Gastrocnemius medialis (tissue), 4 donors: ENCODE results near the gene DUSP18. TPM values are rescaled to one million over a fixed set of nuclear protein-coding genes. Genes with fewer than 3 reads are reported as not detected.
A peak's percentile ranks its signal among the peaks of the same experiment; 100 is the strongest.

Source experiments
- ATAC-seq, 2 donors: fragments of 150-250 bp; one replicate each; pipeline ENCODE4 v1.9.1; 2016
- DNase-seq, 2 donors: peaks; one replicate each; pipeline ENCODE4 v3.0.0-alpha.2; 2019
- H3K27ac ChIP-seq, 4 donors: fragments of 200-600 bp; sonication (generic); 1 replicate in 1 of 4; 2 replicates in 3 of 4; pipeline ENCODE4 v1.5.1; 2016 to 2018; ENCODE audit warnings: mild to moderate bottlenecking in 2 of 4, moderate library complexity in 1 of 4
- H3K27me3 ChIP-seq, 3 donors: fragments of 200-600 bp; sonication (generic) in 2 of 3; 1 replicate in 1 of 3; 2 replicates in 2 of 3; pipeline versions ENCODE4 v1.5.1 to v1.6.0; 2016 to 2019; ENCODE audit warnings: mild to moderate bottlenecking in 1 of 3, moderate library complexity in 1 of 3
- H3K36me3 ChIP-seq, 2 donors: fragments of 200-600 bp; sonication (generic) in 1 of 2; one replicate each; pipeline ENCODE4 v1.5.1; 2017 to 2018
- H3K4me1 ChIP-seq, 2 donors: fragments of 200-600 bp; sonication (generic) in 1 of 2; one replicate each; pipeline ENCODE4 v1.5.1; 2016 to 2017; ENCODE audit warnings: mild to moderate bottlenecking in 2 of 2
- H3K4me3 ChIP-seq, 4 donors: fragments of 200-600 bp; sonication (generic) in 3 of 4; 1 replicate in 1 of 4; 2 replicates in 3 of 4; pipeline ENCODE4 v1.5.1; 2016 to 2019; ENCODE audit warnings: mild to moderate bottlenecking in 2 of 4
- H3K9me3 ChIP-seq, 3 donors: fragments of 200-600 bp; sonication (generic) in 2 of 3; 1 replicate in 1 of 3; 2 replicates in 2 of 3; pipeline ENCODE4 v1.5.1; 2016 to 2019
- POLR2A ChIP-seq, 2 donors: fragments of 450-650 bp; IDR thresholded peaks; one replicate each; pipeline ENCODE4 v1.6.1; 2017; ENCODE audit warnings: antibody characterized with exemption in 2 of 2, mild to moderate bottlenecking in 2 of 2, moderate library complexity in 2 of 2
- in situ Hi-C, 4 donors: fragments of 200-750 bp; cut with MboI; loops; one replicate each; pipeline versions ENCODE4 v1.15.0 to v1.8.0; 2017; ENCODE audit warnings: low sequenced_read_pairs in 4 of 4
- intact Hi-C: fragments of 100-400 bp; cut with DNase I; formaldehyde crosslinking; loops from one replicate; pipeline ENCODE4 v1.15.1; 2023; ENCODE audit warnings: low total_unique reads
- total RNA-seq, 4 donors: library from RNA; depleted of rRNA; stranded (reverse); fragments of >200 nt; gene quantifications; one replicate each; pipeline versions ENCODE4 v1.1.0 to v1.2.3, GENCODE V29; 2016
- TF ChIP-seq, protein P1 (sequence below), 5 experiments: fragments of 450-650 bp in 3 of 5; fragments of 200-600 bp in 2 of 5; sonication (generic) in 2 of 5; IDR thresholded peaks in 4 of 5; conservative IDR thresholded peaks in 1 of 5; 1 replicate in 4 of 5; 2 replicates in 1 of 5; pipeline ENCODE4 v1.5.1; 2016 to 2019; ENCODE audit warnings: antibody characterized with exemption in 5 of 5, mild to moderate bottlenecking in 3 of 5, moderate library complexity in 3 of 5

The DUSP18 gene
- total RNA-seq, 4 donors from 2014 or later = 0.82 to 4.3 (median 2.0) TPM

GRCh38 chr22:30697975-30698374 is 30.3 kb upstream of the DUSP18 start:
- TF ChIP-seq, protein P1, sequence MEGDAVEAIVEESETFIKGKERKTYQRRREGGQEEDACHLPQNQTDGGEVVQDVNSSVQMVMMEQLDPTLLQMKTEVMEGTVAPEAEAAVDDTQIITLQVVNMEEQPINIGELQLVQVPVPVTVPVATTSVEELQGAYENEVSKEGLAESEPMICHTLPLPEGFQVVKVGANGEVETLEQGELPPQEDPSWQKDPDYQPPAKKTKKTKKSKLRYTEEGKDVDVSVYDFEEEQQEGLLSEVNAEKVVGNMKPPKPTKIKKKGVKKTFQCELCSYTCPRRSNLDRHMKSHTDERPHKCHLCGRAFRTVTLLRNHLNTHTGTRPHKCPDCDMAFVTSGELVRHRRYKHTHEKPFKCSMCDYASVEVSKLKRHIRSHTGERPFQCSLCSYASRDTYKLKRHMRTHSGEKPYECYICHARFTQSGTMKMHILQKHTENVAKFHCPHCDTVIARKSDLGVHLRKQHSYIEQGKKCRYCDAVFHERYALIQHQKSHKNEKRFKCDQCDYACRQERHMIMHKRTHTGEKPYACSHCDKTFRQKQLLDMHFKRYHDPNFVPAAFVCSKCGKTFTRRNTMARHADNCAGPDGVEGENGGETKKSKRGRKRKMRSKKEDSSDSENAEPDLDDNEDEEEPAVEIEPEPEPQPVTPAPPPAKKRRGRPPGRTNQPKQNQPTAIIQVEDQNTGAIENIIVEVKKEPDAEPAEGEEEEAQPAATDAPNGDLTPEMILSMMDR (IDR thresholded peaks at IDR 0.05 in 4 of 5, conservative IDR thresholded peaks at IDR 0.05 in 1 of 5) = no peak
- TF ChIP-seq POLR2A (IDR thresholded peaks at IDR 0.05) = no peak
- H3K27me3 ChIP-seq = no peaks in the 10 kb centered on the region
- no peak for DNase-seq
- no peak for ATAC-seq
- no peak overlapping the region for H3K27ac ChIP-seq
- H3K4me3 ChIP-seq = no peak overlapping the region
- in situ Hi-C loops = loop anchor here in 1 of 4 donors (10.0 kb wide), 1 partner anchor 63 kb away; the partner anchor contains the start of gene SLC35E4
- peaks cover 5 to 7% of the 10 kb centered on the region in 2 donors for H3K4me1 ChIP-seq
- H3K9me3 ChIP-seq = no peaks in the 10 kb centered on the region
- H3K36me3 ChIP-seq = no peaks in the 10 kb centered on the region
- intact Hi-C loops = loop anchor here (10.0 kb wide), 1 partner anchor 273 kb away; the partner anchor contains the start of gene MTFP1

GRCh38 chr22:30695871-30696655 is 28.4 kb upstream of the DUSP18 start:
- Histone ChIP-seq H3K27me3 (no peaks in the 10 kb centered on the region), H3K27ac (no peak overlapping the region), H3K4me1 (peaks cover 5 to 7% of the 10 kb centered on the region in 2 donors), H3K36me3 (no peaks in the 10 kb centered on the region), H3K9me3 (no peaks in the 10 kb centered on the region), H3K4me3 (no peak overlapping the region)
- in situ Hi-C loops (loop anchor here in 1 of 4 donors (10.0 kb wide), 1 partner anchor 61 kb away; the partner anchor contains the start of gene SLC35E4), intact Hi-C loops (loop anchor here (1.0 to 10.0 kb wide), 3 partner anchors 29 to 271 kb away; partner anchors contain the start of genes DUSP18, MTFP1 and SLC35E4)
- DNase-seq (no peak), ATAC-seq (no peak)
- TF ChIP-seq, protein P1 (IDR thresholded peaks at IDR 0.05 in 4 of 5, conservative IDR thresholded peaks at IDR 0.05 in 1 of 5) = no peak
- TF ChIP-seq POLR2A (IDR thresholded peaks at IDR 0.05) = no peak

- Histone ChIP-seq H3K27me3 (no peaks in the 10 kb centered on the region), H3K9me3 (no peaks in the 10 kb centered on the region), H3K27ac (peak overlapping the region; percentile 64 to 81 (median 73)), H3K4me1 (peaks cover 5 to 7% of the 10 kb centered on the region in 2 donors), H3K4me3 (peak overlapping the region; percentile 59 to 72 (median 64)), H3K36me3 (no peaks in the 10 kb centered on the region)
- no peak for TF ChIP-seq POLR2A (IDR thresholded peaks at IDR 0.05)
- TF ChIP-seq, protein P1 (IDR thresholded peaks at IDR 0.05 in 4 of 5, conservative IDR thresholded peaks at IDR 0.05 in 1 of 5) = no peak
- peak in 1 of 2 donors; percentile 6 for ATAC-seq
- in situ Hi-C loops = loop anchor here in 1 of 4 donors (10.0 kb wide), 1 partner anchor 61 kb away; the partner anchor contains the start of gene SLC35E4
- DNase-seq = no peak
- intact Hi-C loops = loop anchor here (1.0 to 10.0 kb wide), 3 partner anchors 28 to 271 kb away; partner anchors contain the start of genes DUSP18, MTFP1 and SLC35E4
These were observed 27.7 kb upstream of the DUSP18 start for GRCh38 chr22:30695351-30695851.

DNA sequence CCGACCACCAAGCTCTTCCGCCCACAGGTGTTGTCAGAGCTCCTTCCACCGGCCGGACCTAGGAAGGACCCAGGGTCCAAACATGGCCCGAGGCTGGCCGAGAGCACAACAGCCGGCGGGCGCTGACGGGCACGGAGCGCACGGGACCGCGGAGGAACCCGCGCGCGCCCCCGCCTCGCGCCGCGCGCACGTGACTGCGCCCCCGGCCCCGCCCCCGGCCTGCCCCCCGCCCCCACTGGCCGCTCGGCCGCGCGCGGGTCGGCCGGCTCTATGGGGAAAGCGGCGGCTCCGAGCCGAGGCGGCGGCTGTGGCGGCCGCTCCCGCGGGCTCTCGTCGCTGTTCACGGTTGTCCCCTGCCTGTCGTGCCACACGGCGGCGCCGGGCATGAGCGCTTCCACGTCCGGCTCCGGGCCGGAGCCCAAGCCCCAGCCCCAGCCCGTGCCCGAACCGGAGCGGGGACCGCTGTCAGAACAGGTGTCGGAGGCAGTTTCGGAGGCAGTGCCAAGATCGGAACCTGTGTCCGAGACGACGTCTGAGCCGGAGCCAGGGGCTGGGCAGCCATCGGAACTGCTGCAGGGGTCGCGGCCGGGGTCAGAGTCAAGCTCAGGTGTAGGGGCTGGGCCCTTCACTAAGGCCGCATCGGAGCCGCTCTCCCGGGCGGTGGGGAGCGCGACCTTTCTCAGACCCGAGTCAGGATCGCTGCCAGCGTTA is 27.1 kb upstream of the DUSP18 start, which contains the start of gene OSBP2:
Gene OSBP2, plus strand, starts transcription at position 235 of the 711 bp plus-strand sequence. Its CDS starts 36 bp downstream, at position 271.
- no peaks in the 10 kb centered on the region for H3K36me3 ChIP-seq
- TF ChIP-seq, protein P1 (IDR thresholded peaks at IDR 0.05 in 4 of 5, conservative IDR thresholded peaks at IDR 0.05 in 1 of 5) = peak in 1 of 5 experiments; percentile 12
- peak in 1 of 2 donors; percentile 25 for TF ChIP-seq POLR2A (IDR thresholded peaks at IDR 0.05)
- H3K9me3 ChIP-seq = no peaks in the 10 kb centered on the region
- peak in 1 of 2 donors; percentile 30 for DNase-seq
- no peaks in the 10 kb centered on the region for H3K27me3 ChIP-seq
- ATAC-seq = peak; percentile 67 to 83
- peak within 1 kb of the TSS; percentile 64 to 75 (median 71) for H3K4me3 ChIP-seq
- intact Hi-C loops = loop anchor here (1.0 to 10.0 kb wide), 3 partner anchors 27 to 270 kb away; partner anchors contain the start of genes DUSP18, MTFP1 and SLC35E4
- H3K4me1 ChIP-seq = peaks cover 5 to 7% of the 10 kb centered on the region in 2 donors
- in situ Hi-C loops = loop anchor here in 1 of 4 donors (10.0 kb wide), 1 partner anchor 60 kb away; the partner anchor contains the start of gene SLC35E4
- peak within 1 kb of the TSS; percentile 68 to 86 (median 75) for H3K27ac ChIP-seq
